H9 (cell line): Measurements from ENCODE around the gene GRIN2A. TPM values are rescaled to one million over a fixed set of nuclear protein-coding genes. Genes with fewer than 3 reads are reported as not detected.

Experiments
- DNase-seq: peaks from one replicate; pipeline ENCODE4 v3.0.0-alpha.2; 2017
- H2AFZ ChIP-seq: one replicate; pipeline ENCODE4 v1.6.1; 2013; ENCODE audit warnings: mild to moderate bottlenecking, low read length, control low read depth, moderate library complexity
- H2AK5ac ChIP-seq: 2 replicates; pipeline ENCODE4 v1.6.1; 2013; ENCODE audit warnings: low read length, control low read depth, mixed read lengths; ENCODE audit not compliant: insufficient read length
- H2BK120ac ChIP-seq: one replicate; pipeline ENCODE4 v1.6.1; 2013; ENCODE audit warnings: low read depth, mild to moderate bottlenecking, low read length, control low read depth, inconsistent platforms; ENCODE audit not compliant: poor library complexity, severe bottlenecking
- H2BK12ac ChIP-seq: 2 replicates; pipeline ENCODE4 v1.6.1; 2013; ENCODE audit warnings: low read length, control low read depth, mixed read lengths, low read depth; ENCODE audit not compliant: insufficient read length
- H2BK15ac ChIP-seq: 2 replicates; pipeline ENCODE4 v1.6.1; 2013; ENCODE audit warnings: low read depth, low read length, control low read depth
- H2BK20ac ChIP-seq: one replicate; pipeline ENCODE4 v1.6.1; 2013; ENCODE audit warnings: low read depth, mild to moderate bottlenecking, low read length, control low read depth, inconsistent platforms; ENCODE audit not compliant: poor library complexity, severe bottlenecking
- H2BK5ac ChIP-seq: 2 replicates; pipeline ENCODE4 v1.6.1; 2013; ENCODE audit warnings: low read length, control low read depth, mixed read lengths; ENCODE audit not compliant: insufficient read length
- H3K14ac ChIP-seq: 2 replicates; pipeline ENCODE4 v1.6.1; 2013; ENCODE audit warnings: low read length, control low read depth; ENCODE audit not compliant: insufficient read depth
- H3K18ac ChIP-seq: 2 replicates; pipeline ENCODE4 v1.6.1; 2013; ENCODE audit warnings: low read depth, mild to moderate bottlenecking, mixed read lengths, low read length, control low read depth; ENCODE audit not compliant: insufficient read length
- H3K23ac ChIP-seq: 2 replicates; pipeline ENCODE4 v1.6.1; 2013; ENCODE audit warnings: low read length, control low read depth, mixed read lengths, low read depth; ENCODE audit not compliant: insufficient read length
- H3K23me2 ChIP-seq: 2 replicates; pipeline ENCODE4 v1.6.1; 2013; ENCODE audit warnings: low read depth, mild to moderate bottlenecking, mixed read lengths, low read length, control low read depth; ENCODE audit not compliant: insufficient read length, poor library complexity, severe bottlenecking
- H3K27ac ChIP-seq: 2 replicates; pipeline ENCODE4 v1.5.1; 2013; ENCODE audit warnings: low read length, control low read depth, mixed read lengths, low read depth; ENCODE audit not compliant: insufficient read length
- H3K27me3 ChIP-seq: 2 replicates; pipeline ENCODE4 v1.6.1; 2013; ENCODE audit warnings: low read length, control low read depth, inconsistent platforms; ENCODE audit not compliant: insufficient read depth
- H3K4ac ChIP-seq: 2 replicates; pipeline ENCODE4 v1.6.1; 2013; ENCODE audit warnings: low read depth, mild to moderate bottlenecking, control low read depth, inconsistent platforms, low read length, moderate library complexity
- H3K4me1 ChIP-seq: 2 replicates; pipeline ENCODE4 v1.6.1; 2013; ENCODE audit warnings: low read length, control low read depth, inconsistent platforms; ENCODE audit not compliant: insufficient read depth
- H3K4me2 ChIP-seq: 2 replicates; pipeline ENCODE4 v1.6.1; 2013; ENCODE audit warnings: low read length, control low read depth, mixed read lengths; ENCODE audit not compliant: insufficient read length, insufficient read depth
- H3K56ac ChIP-seq: 2 replicates; pipeline ENCODE4 v1.6.1; 2013; ENCODE audit warnings: low read depth, mild to moderate bottlenecking, mixed read lengths, low read length, control low read depth; ENCODE audit not compliant: insufficient read length
- H3K79me1 ChIP-seq: 2 replicates; pipeline ENCODE4 v1.6.1; 2013; ENCODE audit warnings: low read depth, mild to moderate bottlenecking, moderate library complexity, low read length, control low read depth, inconsistent platforms; ENCODE audit not compliant: insufficient read depth, poor library complexity, severe bottlenecking
- H3K79me2 ChIP-seq: 2 replicates; pipeline ENCODE4 v1.6.1; 2013; ENCODE audit warnings: low read length, control low read depth, inconsistent platforms; ENCODE audit not compliant: insufficient read depth
- H3K9ac ChIP-seq: 2 replicates; pipeline ENCODE4 v1.6.1; 2013; ENCODE audit warnings: low read length, control low read depth, mixed read lengths; ENCODE audit not compliant: insufficient read length; ENCODE audit errors: extremely low read depth
- H3K9me3 ChIP-seq: one replicate; pipeline ENCODE4 v1.6.1; 2013; ENCODE audit warnings: low read depth, low read length, inconsistent platforms; ENCODE audit not compliant: control insufficient read depth
- H3T11ph ChIP-seq: one replicate; pipeline ENCODE4 v1.6.1; 2013; ENCODE audit warnings: mild to moderate bottlenecking, low read length, control low read depth, inconsistent platforms
- H4K20me1 ChIP-seq: one replicate; pipeline ENCODE4 v1.6.1; 2013; ENCODE audit not compliant: control insufficient read depth, insufficient read length, insufficient read depth
- H4K5ac ChIP-seq: 2 replicates; pipeline ENCODE4 v1.6.1; 2013; ENCODE audit warnings: low read depth, mild to moderate bottlenecking, mixed read lengths, low read length, control low read depth; ENCODE audit not compliant: insufficient read length
- H4K8ac ChIP-seq: replicated peaks from 2 replicates; pipeline ENCODE4 v1.6.1; 2013; ENCODE audit warnings: low read length, control low read depth, mixed read lengths, low read depth; ENCODE audit not compliant: insufficient read length
- H4K91ac ChIP-seq: 2 replicates; pipeline ENCODE4 v1.6.1; 2013; ENCODE audit warnings: low read depth, mild to moderate bottlenecking, moderate library complexity, mixed read lengths, low read length, control low read depth; ENCODE audit not compliant: insufficient read length
- H3K27ac Mint-ChIP-seq, 3 experiments: 2 replicates in 2 of 3; 3 replicates in 1 of 3; pipeline ENCODE4 v1.8.0; 2020 to 2021; ENCODE audit warnings: mixed read lengths in 3 of 3, mild to moderate bottlenecking in 1 of 3, moderate library complexity in 1 of 3
- H3K27me3 Mint-ChIP-seq: 2 replicates; pipeline ENCODE4 v1.8.0; 2021; ENCODE audit warnings: low read depth, mild to moderate bottlenecking, moderate library complexity, mixed read lengths
- H3K36me3 Mint-ChIP-seq, 3 experiments: 2 replicates in 2 of 3; 3 replicates in 1 of 3; pipeline ENCODE4 v1.8.0; 2020 to 2021; ENCODE audit warnings: low read depth in 3 of 3, mixed read lengths in 3 of 3; ENCODE audit not compliant: insufficient read depth in 1 of 3
- H3K4me1 Mint-ChIP-seq, 2 experiments: 2 replicates each; pipeline ENCODE4 v1.8.0; 2020; ENCODE audit warnings: mixed read lengths in 2 of 2
- H3K4me3 Mint-ChIP-seq, 2 experiments: 2 replicates in 1 of 2; 3 replicates in 1 of 2; pipeline ENCODE4 v1.8.0; 2020 to 2021; ENCODE audit warnings: mild to moderate bottlenecking in 2 of 2, mixed read lengths in 2 of 2, moderate library complexity in 1 of 2
- H3K9me3 Mint-ChIP-seq, 2 experiments: 2 replicates in 1 of 2; 3 replicates in 1 of 2; pipeline ENCODE4 v1.8.0; 2020; ENCODE audit warnings: mild to moderate bottlenecking in 2 of 2, mixed read lengths in 2 of 2, moderate library complexity in 1 of 2
- WGBS: extraction: QIAGEN DNeasy Blood & Tissue Kit; methylation state at CpG from one replicate; pipeline ENCODE4 v1.1.7; 2013; ENCODE audit warnings: missing lambda C conversion rate, low lambda C conversion rate, mixed read lengths; ENCODE audit not compliant: insufficient read length; ENCODE audit errors: extremely low coverage; 5-methylcytosine and 5-hydroxymethylcytosine counted together
- total RNA-seq: library from RNA; stranded (reverse); gene quantifications from 2 replicates; pipeline ENCODE4 v1.2.1, GENCODE V29; 2021
- TF ChIP-seq, protein P1 (sequence below): fragments of 200-600 bp; sonication (generic); conservative IDR thresholded peaks from 3 replicates; pipeline ENCODE4 v1.8.0; 2021; ENCODE audit warnings: antibody characterized with exemption, mild to moderate bottlenecking

The GRIN2A gene
- total RNA-seq, 1 experiment from 2014 or later: 1.5 TPM

DNA sequence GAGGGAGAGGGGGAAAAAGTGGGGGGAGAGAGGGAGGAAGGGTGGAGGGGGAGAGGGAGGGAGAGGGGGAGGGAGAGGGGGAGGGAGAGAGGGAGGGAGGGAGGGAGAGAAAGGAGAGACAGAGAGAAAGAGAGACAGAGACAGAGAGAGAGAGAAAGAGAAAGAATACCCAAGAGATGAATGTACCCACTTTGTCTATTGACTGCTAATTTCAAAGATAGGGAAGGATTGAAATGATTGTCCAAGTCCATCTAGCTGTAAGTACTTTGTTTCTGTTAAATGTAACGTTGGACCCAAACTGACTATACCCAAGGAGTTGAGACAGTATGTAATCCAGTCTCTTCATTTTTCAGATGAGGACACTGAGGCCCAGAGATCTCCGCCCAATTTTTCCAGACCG, 374.9 kb downstream of the GRIN2A start:
- Histone ChIP-seq H3K18ac (no peak overlapping the region), H4K5ac (no peak overlapping the region), H3K9ac (no peak overlapping the region), H4K8ac (no peak overlapping the region), H4K91ac (no peak overlapping the region), H2BK20ac (no peak overlapping the region), H3K79me1 (no peaks in the 10 kb centered on the region), H3K4me1 (no peaks in the 10 kb centered on the region), H2BK12ac (no peak overlapping the region), H2BK15ac (no peak overlapping the region), H2AFZ (no peak overlapping the region), H3K56ac (no peak overlapping the region), H3K14ac (no peak overlapping the region), H3K23ac (no peak overlapping the region), H3K27me3 (no peaks in the 10 kb centered on the region), H3K27ac (no peak overlapping the region), H3K79me2 (no peaks in the 10 kb centered on the region), H3T11ph (no peak overlapping the region), H3K9me3 (no peaks in the 10 kb centered on the region), H4K20me1 (peaks cover under 1% of the 10 kb centered on the region), H2BK120ac (no peak overlapping the region), H2AK5ac (no peak overlapping the region), H3K4ac (no peak overlapping the region), H2BK5ac (no peak overlapping the region), H3K23me2 (no peaks in the 10 kb centered on the region), H3K4me2 (no peak overlapping the region)
- H3K27me3 Mint-ChIP-seq: no peaks in the 10 kb centered on the region; the same call in 1 of the 2 replicates
- no peak overlapping the region for H3K27ac Mint-ChIP-seq
- peaks cover 5 to 11% of the 10 kb centered on the region in 2 experiments; a peak in 2 of 5 replicates for H3K9me3 Mint-ChIP-seq
- H3K4me3 Mint-ChIP-seq: no peak overlapping the region
- no peaks in the 10 kb centered on the region for H3K4me1 Mint-ChIP-seq
- DNase-seq: no peak
- TF ChIP-seq, protein P1, sequence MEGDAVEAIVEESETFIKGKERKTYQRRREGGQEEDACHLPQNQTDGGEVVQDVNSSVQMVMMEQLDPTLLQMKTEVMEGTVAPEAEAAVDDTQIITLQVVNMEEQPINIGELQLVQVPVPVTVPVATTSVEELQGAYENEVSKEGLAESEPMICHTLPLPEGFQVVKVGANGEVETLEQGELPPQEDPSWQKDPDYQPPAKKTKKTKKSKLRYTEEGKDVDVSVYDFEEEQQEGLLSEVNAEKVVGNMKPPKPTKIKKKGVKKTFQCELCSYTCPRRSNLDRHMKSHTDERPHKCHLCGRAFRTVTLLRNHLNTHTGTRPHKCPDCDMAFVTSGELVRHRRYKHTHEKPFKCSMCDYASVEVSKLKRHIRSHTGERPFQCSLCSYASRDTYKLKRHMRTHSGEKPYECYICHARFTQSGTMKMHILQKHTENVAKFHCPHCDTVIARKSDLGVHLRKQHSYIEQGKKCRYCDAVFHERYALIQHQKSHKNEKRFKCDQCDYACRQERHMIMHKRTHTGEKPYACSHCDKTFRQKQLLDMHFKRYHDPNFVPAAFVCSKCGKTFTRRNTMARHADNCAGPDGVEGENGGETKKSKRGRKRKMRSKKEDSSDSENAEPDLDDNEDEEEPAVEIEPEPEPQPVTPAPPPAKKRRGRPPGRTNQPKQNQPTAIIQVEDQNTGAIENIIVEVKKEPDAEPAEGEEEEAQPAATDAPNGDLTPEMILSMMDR: no peak
- H3K36me3 Mint-ChIP-seq: peaks cover 0 to 10% (median 3%) of the 10 kb centered on the region in 3 experiments; a peak in 3 of 7 replicates
- WGBS: no CpG with 5 or more reads among the region's 3 CpGs
